Mammary epithelial cell (primary cell): ENCODE results near the gene PIP4K2A.

Source experiments
- CTCF ChIP-seq, 2 donors: IDR thresholded peaks in 1 of 2; conservative IDR thresholded peaks in 1 of 2; 2 replicates each; pipeline ENCODE4 v1.5.1; 2011 to 2012; ENCODE audit warnings: inconsistent platforms in 2 of 2, low read length in 2 of 2, mild to moderate bottlenecking in 2 of 2, control low read depth in 1 of 2, low read depth in 1 of 2; ENCODE audit not compliant: insufficient read depth in 1 of 2; ENCODE audit errors: extremely low read depth in 1 of 2
- EZH2 ChIP-seq: IDR thresholded peaks from 2 replicates; pipeline ENCODE4 v1.6.1; 2012; ENCODE audit warnings: low read length, inconsistent platforms, borderline replicate concordance

GRCh38 chr10:22727112-22727511, 12.7 kb upstream of the PIP4K2A start:
- TF ChIP-seq CTCF (conservative IDR thresholded peaks at IDR 0.05 in 1 of 2, IDR thresholded peaks at IDR 0.05 in 1 of 2; ENCODE audit: extremely low read depth in 1 of 2, insufficient read depth in 1 of 2, low read depth in 1 of 2, low read length in 2 of 2): no peak
- TF ChIP-seq EZH2: no peak
